OCI-LY7 (cell line): ENCODE results near the gene ZBP1. TPM values are rescaled to one million over a fixed set of nuclear protein-coding genes. Genes with fewer than 3 reads are reported as not detected.

Experiments
- BruUV-seq: library from RNA; stranded (reverse); fragments of 400-500 nt; replicated peaks from 2 replicates; lab custom pipeline; 2021; lab: Mats Ljungman, UMichigan
- CTCF ChIA-PET: fragments of 300-600 bp; sonication (Branson Sonifier 250); formaldehyde crosslinking; loops from one replicate; lab custom pipeline; 2022; ENCODE audit warnings: antibody characterized with exemption; ENCODE audit not compliant: unreplicated experiment; lab: Charles Lee
- POLR2A ChIA-PET: fragments of 300-600 bp; sonication (Branson Sonifier 250); formaldehyde crosslinking; loops from one replicate; lab custom pipeline; 2022; ENCODE audit warnings: antibody characterized with exemption; lab: Charles Lee
- DNase-seq: peaks from one replicate; pipeline ENCODE4 v3.0.0-alpha.2; 2015; ENCODE audit warnings: low spot score
- H2AFZ ChIP-seq: fragments of 200-600 bp; sonication (generic), shearing (Covaris generic); 2 replicates; pipeline ENCODE4 v1.6.1; 2014; ENCODE audit warnings: mild to moderate bottlenecking, antibody characterized with exemption, low read length, moderate library complexity
- H3K27ac ChIP-seq: fragments of 200-600 bp; sonication (generic); 2 replicates; pipeline ENCODE4 v1.5.1; 2014; ENCODE audit warnings: mixed run types, low read depth, mild to moderate bottlenecking, moderate library complexity, low read length, inconsistent platforms; ENCODE audit not compliant: poor library complexity, severe bottlenecking
- H3K36me3 ChIP-seq: fragments of 200-600 bp; sonication (generic); 2 replicates; pipeline ENCODE4 v1.6.1; 2014; ENCODE audit warnings: mild to moderate bottlenecking, antibody characterized with exemption, low read length, moderate library complexity, mixed read lengths; ENCODE audit not compliant: insufficient read depth
- H3K4me1 ChIP-seq: fragments of 200-600 bp; sonication (generic); 2 replicates; pipeline ENCODE4 v1.5.1; 2014; ENCODE audit warnings: mild to moderate bottlenecking, low read length; ENCODE audit not compliant: insufficient read depth, poor library complexity, severe bottlenecking
- H3K4me2 ChIP-seq: fragments of 200-600 bp; sonication (generic); 2 replicates; pipeline ENCODE4 v1.6.1; 2014; ENCODE audit warnings: mild to moderate bottlenecking, low read length
- H3K4me3 ChIP-seq: fragments of 200-600 bp; sonication (generic); 2 replicates; pipeline ENCODE4 v1.5.1; 2014; ENCODE audit warnings: mild to moderate bottlenecking, low read depth, low read length; ENCODE audit not compliant: poor library complexity, severe bottlenecking
- H3K79me2 ChIP-seq: fragments of 200-600 bp; sonication (generic); 2 replicates; pipeline ENCODE4 v1.6.1; 2016; ENCODE audit warnings: low read depth, mild to moderate bottlenecking, low read length, moderate library complexity, mixed read lengths; ENCODE audit not compliant: insufficient read depth
- H3K9me2 ChIP-seq: fragments of 200-600 bp; sonication (generic); 2 replicates; pipeline ENCODE4 v1.6.1; 2016; ENCODE audit warnings: mild to moderate bottlenecking, low read length, mixed read lengths; ENCODE audit not compliant: insufficient read depth
- H3K9me3 ChIP-seq: fragments of 200-600 bp; sonication (generic); 2 replicates; pipeline ENCODE4 v1.6.1; 2014; ENCODE audit warnings: mild to moderate bottlenecking, mixed run types, low read length, mixed read lengths
- H4K20me1 ChIP-seq: fragments of 200-600 bp; sonication (generic); 2 replicates; pipeline ENCODE4 v1.6.1; 2014; ENCODE audit warnings: mild to moderate bottlenecking, antibody characterized with exemption, low read length, moderate library complexity, mixed read lengths; ENCODE audit not compliant: insufficient read depth
- EZH2phosphoT487 ChIP-seq: fragments of 200-600 bp; sonication (generic); IDR thresholded peaks from 2 replicates; pipeline ENCODE4 v1.6.1; 2018; ENCODE audit warnings: low read depth, borderline replicate concordance, mild to moderate bottlenecking, mixed run types, antibody characterized with exemption, low read length, moderate library complexity, mixed read lengths
- intact Hi-C: fragments of 100-400 bp; cut with micrococcal nuclease; formaldehyde crosslinking; loops from one replicate; pipeline ENCODE4 v1.10.0; 2022; ENCODE audit not compliant: unreplicated experiment
- total RNA-seq, 2 experiments: library from RNA; depleted of rRNA in 1 of 2; stranded (reverse); fragments of >200 nt in 1 of 2; shearing (Covaris generic) in 1 of 2; gene quantifications; 2 replicates each; pipeline ENCODE4 v1.2.3, GENCODE V29; 2014 to 2022
- TF ChIP-seq, protein P1 (sequence below): fragments of 200-600 bp; sonication (generic); conservative IDR thresholded peaks from 2 replicates; pipeline ENCODE4 v1.5.1; 2014; ENCODE audit warnings: mild to moderate bottlenecking, antibody characterized with exemption, low read length, moderate library complexity, mixed read lengths

Gene ZBP1
- total RNA-seq, 2 experiments from 2014 or later = 1.5 to 3.7 TPM

GRCh38 chr20:57579898-57580447 lies 40.3 kb downstream of the ZBP1 start:
- Histone ChIP-seq H3K4me2 (no peak overlapping the region), H3K9me2 (no peaks in the 10 kb centered on the region), H3K79me2 (no peaks in the 10 kb centered on the region), H3K36me3 (no peaks in the 10 kb centered on the region), H2AFZ (no peak overlapping the region), H3K4me1 (peaks cover 7% of the 10 kb centered on the region), H4K20me1 (no peaks in the 10 kb centered on the region; the same call in 1 of the 2 replicates), H3K27ac (no peak overlapping the region), H3K4me3 (no peak overlapping the region), H3K9me3 (no peaks in the 10 kb centered on the region)
- BruUV-seq = no TSS peak
- TF ChIP-seq, protein P1, sequence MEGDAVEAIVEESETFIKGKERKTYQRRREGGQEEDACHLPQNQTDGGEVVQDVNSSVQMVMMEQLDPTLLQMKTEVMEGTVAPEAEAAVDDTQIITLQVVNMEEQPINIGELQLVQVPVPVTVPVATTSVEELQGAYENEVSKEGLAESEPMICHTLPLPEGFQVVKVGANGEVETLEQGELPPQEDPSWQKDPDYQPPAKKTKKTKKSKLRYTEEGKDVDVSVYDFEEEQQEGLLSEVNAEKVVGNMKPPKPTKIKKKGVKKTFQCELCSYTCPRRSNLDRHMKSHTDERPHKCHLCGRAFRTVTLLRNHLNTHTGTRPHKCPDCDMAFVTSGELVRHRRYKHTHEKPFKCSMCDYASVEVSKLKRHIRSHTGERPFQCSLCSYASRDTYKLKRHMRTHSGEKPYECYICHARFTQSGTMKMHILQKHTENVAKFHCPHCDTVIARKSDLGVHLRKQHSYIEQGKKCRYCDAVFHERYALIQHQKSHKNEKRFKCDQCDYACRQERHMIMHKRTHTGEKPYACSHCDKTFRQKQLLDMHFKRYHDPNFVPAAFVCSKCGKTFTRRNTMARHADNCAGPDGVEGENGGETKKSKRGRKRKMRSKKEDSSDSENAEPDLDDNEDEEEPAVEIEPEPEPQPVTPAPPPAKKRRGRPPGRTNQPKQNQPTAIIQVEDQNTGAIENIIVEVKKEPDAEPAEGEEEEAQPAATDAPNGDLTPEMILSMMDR = no peak
- no peak for TF ChIP-seq EZH2phosphoT487
- DNase-seq = no peak
- intact Hi-C loops = no loop called here
- ChIA-PET CTCF (no interaction called here), POLR2A (no interaction called here)

DNA sequence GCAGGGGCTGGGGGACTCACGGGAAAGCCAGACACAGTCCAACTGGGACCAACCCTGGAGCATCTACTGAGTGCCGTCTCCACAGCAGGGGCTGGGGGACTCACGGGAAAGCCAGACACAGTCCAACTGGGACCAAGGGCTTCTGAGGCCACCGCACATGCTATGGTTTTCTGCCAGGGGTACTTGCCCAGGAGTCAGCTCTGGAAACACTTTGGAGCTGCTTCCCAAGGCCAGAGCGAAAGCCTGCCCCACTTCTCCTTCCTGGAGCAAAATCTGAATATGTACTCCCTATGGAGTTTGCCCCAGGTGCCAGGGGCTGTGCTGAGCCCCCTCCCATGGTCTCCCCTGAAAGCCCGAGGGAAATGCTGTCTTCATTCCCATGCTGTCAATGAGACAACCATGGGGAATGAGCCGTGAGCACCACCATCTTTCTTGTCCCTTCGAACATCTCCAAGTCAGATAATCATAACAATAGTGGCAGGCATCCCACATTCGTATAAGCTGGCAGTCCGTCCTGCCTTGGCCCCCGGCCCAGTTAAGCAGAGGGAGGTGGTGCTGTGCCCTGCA lies 40.8 kb downstream of the ZBP1 start:
- no peak overlapping the region for H2AFZ ChIP-seq
- POLR2A ChIA-PET = no interaction called here

More for the DNA sequence above, 40.8 kb downstream of the ZBP1 start:
- intact Hi-C loops = no loop called here
- no peak overlapping the region for H3K27ac ChIP-seq
- H3K4me3 ChIP-seq = no peak overlapping the region
- BruUV-seq = no TSS peak
- DNase-seq = no peak
- H4K20me1 ChIP-seq = no peaks in the 10 kb centered on the region; the same call in 1 of the 2 replicates
- no peaks in the 10 kb centered on the region for H3K9me2 ChIP-seq
- TF ChIP-seq EZH2phosphoT487 = no peak
- TF ChIP-seq, protein P1 = no peak
- CTCF ChIA-PET = no interaction called here
- H3K9me3 ChIP-seq = no peaks in the 10 kb centered on the region
- H3K4me2 ChIP-seq = no peak overlapping the region
- no peaks in the 10 kb centered on the region for H3K79me2 ChIP-seq
- H3K36me3 ChIP-seq = no peaks in the 10 kb centered on the region
- H3K4me1 ChIP-seq = peaks cover 1% of the 10 kb centered on the region
